Lung microvascular endothelial cell (primary cell): ENCODE results near the gene CC2D1B. TPM values are rescaled to one million over a fixed set of nuclear protein-coding genes. Genes with fewer than 3 reads are reported as not detected.

Source experiments
- DNase-seq, 2 donors: peaks; one replicate each; pipeline versions ENCODE4 v3.0.0 to v3.0.0-alpha.2; 2010; ENCODE audit warnings: low read depth in 2 of 2
- total RNA-seq: library from RNA; depleted of rRNA; stranded (reverse); fragments of >200 nt; gene quantifications from 2 replicates; pipeline ENCODE4 v1.2.1, GENCODE V29; 2014

CC2D1B gene
- total RNA-seq, 1 donor from 2014 or later, result 23.8 TPM

- DNase-seq, result no peak
Measured at GRCh38 chr1:52305417-52306226, 60.4 kb downstream of the CC2D1B start.

Other genes starting within 250 kb of the CC2D1B start
- gene ZFYVE9, start 224.1 kb downstream of the CC2D1B start, total RNA-seq, result 23.5 and 36.7 TPM in 2 replicates
- 1.2 and 3.3 TPM in 2 replicates for gene ORC1, start 38.2 kb upstream of the CC2D1B start, total RNA-seq
- gene PRPF38A, start 38.4 kb upstream of the CC2D1B start, total RNA-seq, result 6.5 and 9.9 TPM in 2 replicates
- gene TUT4, start 186.9 kb upstream of the CC2D1B start, total RNA-seq, result 11.6 and 15.9 TPM in 2 replicates
- gene GPX7, start 236.2 kb upstream of the CC2D1B start, total RNA-seq, result 5.6 and 18.1 TPM in 2 replicates